GM19328 (cell line): ENCODE data around the gene IGSF3.
"Not testable (repeated sequence)": the region's sequence is repeated elsewhere in the genome, so short reads cannot be mapped to it uniquely, and the experiment has no call there.

Source experiments
- ATAC-seq: cut with Tn5 transposase; IDR thresholded peaks from one replicate; pipeline ENCODE4 v1.9.1; 2021; ENCODE audit warnings: mild to moderate bottlenecking, moderate library complexity; ENCODE audit not compliant: unreplicated experiment

Gene IGSF3

DNA sequence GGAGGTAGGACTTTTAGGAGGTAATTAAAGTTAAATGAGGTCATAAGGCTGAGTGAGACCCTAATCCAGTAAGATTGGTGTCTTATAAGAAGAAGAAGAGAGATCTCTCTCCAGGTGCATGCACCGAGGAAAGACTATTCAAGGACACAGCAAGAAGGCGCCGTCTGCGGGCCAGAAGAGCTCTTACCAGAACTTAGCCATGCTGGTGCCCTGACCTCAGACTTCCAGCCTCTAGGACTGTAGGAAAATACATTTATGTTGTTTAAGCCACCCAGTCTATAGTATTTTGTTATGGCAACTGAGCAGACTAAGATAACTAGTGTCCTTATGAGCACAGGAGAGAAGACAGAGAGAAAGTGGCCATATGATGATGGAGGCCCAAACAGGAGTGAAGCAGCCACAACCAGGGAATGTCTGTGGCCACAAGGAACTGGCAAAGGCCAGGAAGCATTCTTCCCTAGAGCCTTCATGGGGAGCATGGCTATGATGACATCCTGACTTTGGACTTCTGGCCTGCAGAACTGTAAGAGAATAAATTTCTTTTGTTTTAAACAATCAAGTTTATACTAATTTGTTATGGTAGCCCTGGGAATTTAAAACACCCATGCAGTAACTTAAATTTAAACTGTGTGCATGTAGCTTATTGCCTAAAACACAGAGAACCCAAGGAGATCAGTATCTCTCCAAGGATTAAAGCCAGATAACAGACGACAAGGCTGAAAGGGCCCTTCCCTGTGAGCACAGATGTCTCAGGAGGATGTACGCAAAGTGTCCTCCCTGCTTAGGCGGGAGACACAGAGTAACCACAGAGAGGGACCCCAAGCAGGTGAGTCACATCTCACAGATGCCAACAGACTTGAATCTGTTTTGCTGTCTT lies 86.8 kb downstream of the IGSF3 start:
- ATAC-seq, result no peak

DNA sequence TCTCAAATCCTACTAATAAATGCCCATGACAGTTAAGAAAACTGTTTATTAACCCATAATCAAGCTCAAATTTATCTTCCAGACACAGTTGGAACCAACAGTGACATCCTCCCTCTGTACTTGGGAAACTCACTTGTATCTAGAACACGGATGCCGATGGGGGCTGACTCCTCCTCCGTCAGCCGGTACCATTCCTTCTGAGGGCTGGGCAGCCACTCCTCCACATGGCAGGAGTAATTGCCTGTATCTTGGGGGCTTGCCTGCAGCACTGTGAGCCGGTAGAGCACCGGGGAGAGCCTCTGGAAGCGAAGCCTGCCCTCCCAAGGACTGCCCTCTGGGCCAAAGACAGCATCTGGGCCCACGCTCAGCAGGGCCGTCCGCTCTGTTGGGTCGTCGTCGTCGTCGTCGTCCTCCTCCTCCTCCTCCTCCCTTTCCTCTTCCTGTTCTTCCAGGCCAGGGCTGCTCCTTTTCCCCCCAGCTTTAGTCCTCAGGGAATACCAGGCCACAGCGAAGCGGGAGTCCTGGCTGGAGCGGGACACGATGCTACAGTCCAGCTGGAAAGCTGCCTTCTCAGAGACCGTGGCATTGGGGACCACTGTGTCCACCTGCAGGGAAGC lies 88.2 kb downstream of the IGSF3 start:
- ATAC-seq, result no peak

DNA sequence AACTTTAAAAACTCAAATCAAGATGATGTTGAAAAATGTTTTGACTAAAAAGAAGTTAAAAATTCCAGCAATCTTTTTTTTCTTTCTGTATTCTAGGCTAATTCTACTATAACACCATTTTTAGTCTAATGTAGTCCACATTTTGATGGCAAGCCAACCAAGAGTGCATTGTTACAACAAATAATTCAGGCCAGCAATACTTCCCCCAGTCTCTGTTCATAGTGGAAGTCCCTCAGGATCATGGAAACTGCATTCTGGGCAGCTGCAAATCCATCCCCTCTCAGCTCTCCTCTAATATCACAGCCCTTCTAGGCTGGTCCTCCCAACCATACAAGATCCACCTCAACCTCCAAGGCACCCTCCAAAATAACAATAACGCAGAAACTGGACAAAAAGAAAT lies 89.0 kb downstream of the IGSF3 start:
- ATAC-seq, result no peak

DNA sequence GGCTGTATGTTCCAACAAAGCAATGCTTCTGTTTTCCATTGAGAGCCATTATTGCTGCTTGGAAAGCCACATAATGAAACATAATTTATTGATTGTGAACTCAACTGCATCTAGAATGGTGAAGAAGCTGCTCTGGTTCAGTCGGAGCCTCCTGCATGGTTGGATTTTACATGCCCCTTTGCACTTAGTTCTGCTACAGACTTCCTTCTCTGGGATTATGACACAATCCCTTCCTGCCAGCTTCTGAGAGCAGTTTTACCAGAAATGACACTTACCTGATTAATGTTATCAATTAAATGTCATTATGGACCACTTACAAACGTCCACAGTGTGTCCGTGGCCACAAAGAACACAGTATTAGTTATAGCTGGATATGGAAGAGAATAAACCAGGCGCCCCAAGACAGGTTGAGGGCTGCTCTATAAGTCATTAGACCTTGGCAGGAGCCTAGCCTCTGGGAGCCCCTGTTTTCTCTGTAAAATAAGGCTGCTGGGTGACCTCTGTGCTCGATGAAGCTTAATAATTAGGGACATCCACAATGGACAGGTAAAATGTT lies 89.7 kb downstream of the IGSF3 start:
- no peak for ATAC-seq

DNA sequence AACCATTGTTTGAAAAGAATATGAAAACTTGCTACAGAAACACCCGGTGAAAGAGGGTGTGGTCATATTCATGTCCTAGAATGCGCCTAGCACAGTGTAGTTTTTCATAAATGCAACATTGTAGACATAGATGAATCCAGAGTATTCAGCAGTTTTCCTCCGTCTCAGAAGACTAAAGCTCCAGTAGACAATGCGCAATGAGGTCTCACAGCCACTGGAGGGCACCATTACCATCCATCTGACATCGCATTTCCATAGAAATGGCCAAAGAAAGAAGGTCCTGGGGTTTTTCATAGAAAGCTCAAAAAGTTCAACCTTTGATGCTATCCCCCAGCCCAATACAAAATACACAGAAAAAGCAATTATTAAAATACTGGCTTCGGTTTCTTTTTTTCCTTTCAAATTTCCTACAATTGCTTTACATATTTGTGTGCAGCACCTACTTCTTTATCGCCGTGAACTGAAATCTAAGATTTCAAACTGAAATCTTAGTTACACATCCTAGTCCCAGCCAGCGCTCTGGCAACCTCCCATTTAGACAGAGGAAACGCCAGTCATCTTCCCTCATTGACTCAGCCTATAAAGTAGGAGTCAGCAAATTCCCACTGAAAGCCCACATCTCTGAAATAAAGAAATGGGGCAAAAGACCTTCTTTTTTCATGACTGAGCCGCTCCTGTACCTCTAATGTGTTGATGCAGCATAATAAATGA lies 92.8 kb downstream of the IGSF3 start:
- ATAC-seq, result no peak

DNA sequence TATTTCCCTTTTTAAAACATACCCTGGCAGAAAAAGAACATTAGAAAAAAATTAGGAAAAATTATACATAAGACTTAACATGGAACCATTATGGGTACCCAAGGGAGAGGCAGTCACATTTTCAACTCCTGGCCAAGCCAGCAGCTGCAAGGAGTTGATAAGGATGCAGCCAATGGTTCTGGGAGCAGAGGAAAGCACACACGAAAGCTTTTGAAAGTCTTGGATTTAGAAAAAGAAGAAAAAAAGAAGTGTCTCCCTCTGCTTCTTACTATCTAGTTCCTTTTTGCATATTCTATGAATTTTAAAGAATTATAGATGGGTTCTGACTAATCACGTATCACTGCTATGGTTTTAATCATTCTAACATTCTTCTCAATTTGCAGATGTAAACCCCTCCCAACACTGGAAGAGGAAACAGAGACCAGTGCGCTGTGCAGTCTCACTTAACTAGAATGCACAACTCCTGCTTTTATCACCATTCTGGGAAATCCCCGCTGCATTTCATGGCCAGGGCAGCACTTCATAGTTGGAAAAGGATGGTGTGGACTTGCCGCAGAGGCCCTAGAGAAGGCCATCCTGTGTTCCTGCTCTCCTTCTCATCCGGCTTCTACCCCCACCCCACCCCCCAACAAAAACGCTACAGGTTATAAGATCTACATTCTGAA lies 94.0 kb downstream of the IGSF3 start:
- no peak for ATAC-seq

DNA sequence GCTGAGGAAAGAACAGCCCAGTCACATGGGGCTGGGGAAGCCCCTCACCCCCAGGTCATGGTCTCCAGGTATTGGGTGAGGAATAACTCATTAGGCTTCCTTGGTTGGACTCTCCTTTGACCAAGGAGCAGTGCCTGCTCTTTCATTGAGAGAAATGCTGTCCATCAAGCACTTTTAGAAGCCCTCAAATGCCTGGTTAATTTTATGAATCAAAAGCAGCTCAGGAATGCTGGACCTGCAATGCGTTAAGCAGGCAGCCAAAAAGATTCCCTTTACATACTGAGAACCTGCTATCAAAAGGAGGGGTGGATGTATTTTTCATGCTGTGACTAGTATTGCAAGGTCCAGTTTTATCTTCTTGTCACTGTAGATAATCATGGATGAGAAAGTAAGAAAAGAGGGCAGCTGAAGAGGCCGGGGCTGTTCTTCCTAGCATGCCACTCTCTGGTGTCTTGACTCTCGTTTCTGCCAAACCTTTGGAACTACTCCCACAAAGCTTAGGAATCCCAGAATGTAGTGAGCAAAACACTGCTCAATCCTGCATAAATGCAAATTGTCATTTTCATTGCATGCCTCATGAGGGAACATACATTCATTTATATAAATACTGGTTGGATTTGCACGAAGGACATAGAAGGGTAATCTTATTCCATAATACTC lies 94.6 kb downstream of the IGSF3 start:
- no peak for ATAC-seq

DNA sequence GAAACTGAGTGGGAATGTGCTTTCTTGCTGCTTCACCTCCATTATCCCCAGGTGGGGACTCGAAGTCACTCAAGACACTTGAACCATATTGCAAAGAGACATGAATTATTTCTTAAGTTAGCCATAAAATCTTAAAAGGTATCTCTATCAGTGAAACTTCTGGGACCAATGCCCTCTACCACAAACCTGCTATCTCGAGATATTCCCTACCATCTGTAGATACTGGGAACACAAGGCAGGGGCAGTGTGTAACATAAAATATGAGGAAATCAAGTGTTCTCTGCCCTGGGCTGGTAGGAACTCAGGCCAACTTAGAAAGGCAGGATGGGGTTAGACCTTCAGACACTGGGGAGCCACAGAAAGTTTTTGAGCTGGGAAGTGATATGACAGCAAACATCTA lies 95.4 kb downstream of the IGSF3 start:
- no peak for ATAC-seq

DNA sequence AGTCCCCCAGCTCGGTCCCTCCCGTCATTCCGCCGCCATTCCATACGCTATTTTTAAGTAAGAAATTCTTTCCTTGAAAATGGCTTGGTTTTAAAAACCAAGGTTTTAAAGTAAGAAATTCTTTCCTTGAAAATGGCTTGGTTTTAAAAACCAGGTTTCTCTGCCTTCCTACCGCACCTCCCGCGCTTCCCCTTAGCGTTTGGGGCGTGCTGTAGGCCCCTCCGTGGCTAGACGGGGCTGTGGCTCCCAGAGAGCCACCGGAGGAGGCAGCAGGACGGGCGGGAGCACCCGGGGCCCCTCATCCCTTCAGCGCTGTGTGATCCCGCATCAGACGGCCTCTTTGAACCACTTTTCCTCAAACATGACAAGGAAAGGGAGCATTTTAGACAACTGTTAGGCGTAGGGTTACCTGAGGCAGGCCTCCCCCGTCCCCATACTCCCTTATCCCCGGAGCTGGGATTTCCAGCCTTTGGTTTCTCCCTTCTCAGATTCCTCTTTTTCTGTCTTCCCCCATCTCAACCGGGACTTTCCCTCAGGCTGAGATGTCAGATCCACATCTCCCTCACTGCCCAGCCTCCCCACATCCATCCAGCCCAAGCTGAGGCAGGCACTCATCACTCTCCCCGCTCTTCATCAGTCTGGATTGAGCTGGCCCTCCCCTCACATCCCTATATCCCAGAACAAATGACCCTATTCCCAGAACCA lies 96.2 kb downstream of the IGSF3 start:
- ATAC-seq, result no peak

DNA sequence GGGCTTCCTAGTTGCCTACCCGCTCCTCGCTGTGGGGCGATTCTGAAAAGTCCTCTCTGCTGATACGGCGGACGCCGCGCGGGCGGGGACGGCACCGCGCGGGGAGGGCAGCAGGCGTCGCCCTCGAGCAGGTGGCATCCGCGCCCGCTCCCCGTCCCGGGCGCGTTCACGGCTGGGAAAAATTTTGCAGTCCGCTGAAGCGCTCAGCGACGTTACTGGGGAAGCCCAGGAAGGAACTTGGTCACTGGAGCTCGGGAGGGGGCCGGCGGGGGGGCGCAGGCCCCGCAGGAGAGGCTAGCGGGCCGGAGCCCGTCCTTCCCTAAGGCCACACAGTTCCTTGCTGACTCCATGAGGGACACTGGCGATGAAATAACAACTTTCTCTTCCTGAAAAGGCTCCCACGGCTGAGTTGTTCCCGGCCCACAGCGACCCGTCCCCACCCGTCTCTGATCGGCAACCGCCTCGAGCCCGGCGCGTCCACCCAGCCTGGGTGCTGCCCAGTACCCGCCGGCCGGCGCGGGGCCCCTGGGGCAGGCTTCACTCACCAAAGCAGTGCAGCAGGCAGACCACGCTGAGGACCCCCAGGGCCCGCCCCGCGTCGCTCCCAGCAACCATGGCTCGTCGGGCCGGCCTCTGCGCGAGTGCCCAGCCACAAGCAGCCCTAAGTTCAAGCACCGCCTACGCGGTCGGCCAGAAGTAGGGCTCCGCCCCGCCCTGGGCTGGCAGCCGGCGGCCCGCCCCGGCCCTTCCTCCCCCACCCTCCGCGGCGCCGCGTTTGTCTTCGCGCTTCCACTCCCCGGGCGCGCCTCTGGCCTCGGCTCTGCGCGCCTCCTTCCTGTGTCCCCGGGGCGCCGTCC lies 96.9 kb downstream of the IGSF3 start, which contains the start of gene CD58:
Gene CD58 (minus strand): TSS at position 669 of the 857 bp plus-strand sequence. CDS start 54 bp downstream, at position 615.
- ATAC-seq, result peak; percentile 65

DNA sequence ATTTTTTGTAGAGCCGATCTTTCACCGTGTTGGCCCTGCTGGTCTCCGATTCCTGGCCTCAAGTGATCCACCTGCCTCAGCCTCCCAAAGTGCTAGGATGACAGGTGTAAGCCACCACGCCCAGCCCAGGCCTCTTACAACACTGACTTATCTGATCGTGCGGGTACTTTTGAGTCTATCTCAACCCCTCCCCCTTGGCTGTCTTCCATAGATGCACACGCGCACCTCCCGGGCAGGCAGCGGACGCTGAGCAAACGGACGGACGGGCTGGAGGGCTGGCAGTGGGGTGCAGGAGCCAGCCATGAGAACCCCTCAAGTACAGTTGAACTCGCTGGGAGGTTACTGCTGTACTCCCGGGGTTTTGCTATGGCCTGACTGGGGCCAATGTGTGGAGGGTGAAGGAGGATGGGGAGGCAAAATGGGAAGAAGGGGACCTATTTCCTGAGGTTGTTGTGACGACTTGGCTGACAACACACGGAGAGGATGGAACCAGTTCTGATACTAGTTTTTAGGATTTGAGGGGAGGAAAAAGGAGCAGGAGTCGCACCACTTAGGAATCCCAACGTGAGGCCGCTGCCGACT lies 97.7 kb downstream of the IGSF3 start:
- ATAC-seq, result no peak

DNA sequence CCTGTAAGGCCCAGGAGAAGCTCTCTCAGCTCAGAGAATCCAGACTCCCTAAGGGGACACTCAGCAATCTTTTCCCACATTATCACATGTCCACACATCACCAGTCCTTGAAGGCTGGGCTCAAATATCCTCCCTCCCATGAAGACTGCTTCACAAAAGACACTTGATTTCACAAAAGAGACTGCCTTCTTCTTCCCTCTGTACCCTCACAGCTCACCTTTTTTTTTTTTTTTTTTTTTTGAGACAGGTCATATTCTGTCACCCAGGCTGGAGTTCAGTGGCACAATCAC lies 98.2 kb downstream of the IGSF3 start:
- no peak for ATAC-seq

DNA sequence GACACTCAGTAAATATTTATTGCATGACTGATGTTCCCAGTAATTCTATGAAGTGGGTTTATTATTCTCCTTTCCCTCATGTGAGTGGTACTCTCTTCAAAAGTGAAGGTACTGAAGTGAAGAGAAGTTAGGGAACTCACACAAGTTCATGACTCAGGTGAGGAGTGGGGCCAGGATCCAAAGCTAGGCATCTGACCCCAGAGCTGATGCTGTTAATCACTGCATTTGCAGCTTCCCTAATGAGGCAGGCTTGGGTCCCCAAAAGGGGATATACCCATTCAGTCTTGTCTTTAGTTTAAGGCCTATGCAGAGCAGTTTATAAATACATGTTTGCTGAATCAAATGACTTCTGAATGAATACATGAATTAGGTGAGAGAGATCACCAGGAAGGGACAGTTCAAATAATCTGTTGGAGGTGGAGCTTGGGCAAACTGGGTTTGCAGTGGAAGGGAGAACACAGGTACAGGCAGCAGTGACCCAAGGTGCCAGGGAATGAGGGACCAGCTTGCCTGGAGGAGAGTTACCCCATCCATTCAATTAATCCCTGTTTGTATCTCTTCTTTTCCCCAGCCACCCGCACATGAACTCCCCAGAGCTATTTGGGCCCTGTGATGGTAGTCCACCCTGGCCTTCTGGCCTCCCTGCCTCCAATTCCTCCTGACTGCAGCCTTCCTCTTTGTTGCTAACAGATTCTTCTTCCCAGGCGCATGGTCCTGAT lies 98.7 kb downstream of the IGSF3 start:
- no peak for ATAC-seq

DNA sequence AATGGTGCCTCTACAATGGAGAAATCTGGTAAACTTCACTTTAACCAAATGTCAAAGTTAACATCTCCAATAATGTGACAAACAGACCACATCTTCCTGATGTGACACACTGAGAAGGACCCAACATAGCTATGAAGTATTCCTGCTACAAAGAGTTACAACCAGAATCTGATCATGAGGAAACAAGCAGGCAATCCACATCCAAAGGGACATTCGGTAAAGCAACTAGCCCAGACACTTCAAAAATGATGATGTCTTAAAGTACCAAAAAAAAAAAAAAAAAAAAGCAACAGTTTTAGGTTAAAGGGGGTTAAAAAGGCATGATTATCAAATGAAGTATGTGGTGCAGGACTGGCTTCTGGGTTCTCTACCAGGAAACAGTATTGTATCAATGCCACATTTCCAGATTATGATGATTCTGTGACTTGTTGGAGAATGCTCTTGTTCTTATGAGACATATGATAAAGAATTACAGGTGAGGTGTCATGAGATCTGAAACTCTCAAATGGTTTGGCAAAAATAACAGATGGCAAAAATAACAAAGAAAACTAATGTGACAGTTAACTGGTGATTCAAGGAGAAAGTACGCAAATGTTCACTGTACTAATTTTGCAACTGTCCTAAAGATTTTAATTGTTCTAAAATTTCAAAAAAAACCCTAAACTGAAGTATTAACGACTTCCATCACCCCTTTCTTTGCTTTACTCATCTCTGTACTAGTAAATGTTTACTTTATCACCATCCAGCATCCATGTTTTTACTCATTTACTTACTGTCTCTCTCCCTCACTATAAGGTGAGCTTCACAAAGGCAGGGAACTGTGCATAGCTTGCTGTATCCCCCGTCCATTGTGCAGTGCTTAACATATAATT lies 99.5 kb downstream of the IGSF3 start:
- no peak for ATAC-seq

DNA sequence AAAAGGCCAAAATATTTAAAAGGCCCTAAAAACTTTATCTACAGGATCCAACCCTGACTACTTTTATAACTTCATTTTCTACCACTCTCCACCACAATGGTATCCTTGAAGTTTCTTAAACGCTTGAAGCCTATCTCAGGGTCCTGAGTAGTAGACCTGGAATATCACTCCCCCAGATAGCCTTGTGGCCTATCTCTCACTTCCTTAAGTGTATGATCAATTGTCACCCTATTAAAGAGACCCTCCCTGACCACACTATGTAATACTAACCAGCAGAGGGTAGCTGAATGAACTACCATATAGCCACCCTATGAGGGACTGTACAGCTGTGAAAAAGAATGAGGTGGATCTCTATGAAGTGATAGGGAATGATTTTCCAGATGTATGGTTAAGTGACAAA lies 102.3 kb downstream of the IGSF3 start:
- ATAC-seq, result no peak

DNA sequence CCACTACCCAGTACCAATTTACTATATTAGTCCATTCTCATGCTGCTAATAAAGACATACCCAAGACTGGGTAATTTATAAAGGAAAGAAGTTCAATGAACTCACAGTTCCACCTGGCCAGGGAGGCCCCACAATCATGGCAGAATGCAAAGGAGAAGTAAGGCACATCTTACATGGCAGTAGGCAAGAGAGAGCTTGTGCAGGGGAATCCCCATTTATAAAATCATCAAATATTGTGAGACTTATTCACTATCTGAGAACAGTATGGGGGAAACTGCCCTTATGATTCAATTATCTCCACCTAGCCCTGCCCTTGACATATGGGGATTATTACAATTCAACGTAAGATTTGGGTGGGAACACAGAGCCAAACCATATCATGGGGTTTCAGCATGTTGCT lies 103.1 kb downstream of the IGSF3 start:
- no peak for ATAC-seq

DNA sequence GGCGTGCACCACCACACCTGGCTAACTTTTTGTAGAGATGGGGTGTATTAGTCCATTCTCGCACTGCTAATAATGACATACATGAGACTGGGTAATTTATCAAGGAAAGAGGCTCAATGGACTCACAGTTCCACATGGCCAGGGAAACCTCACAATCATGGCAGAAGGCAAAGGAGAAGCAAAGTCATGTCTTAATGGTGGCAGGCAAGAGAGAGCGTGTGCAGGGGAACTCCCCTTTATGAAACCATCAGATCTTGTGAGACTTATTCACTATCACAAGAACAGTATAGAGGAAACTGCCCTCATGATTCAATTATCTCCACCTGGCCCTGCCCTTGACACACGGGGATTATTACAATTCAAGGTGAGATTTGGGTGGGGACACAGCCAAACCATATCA lies 105.1 kb downstream of the IGSF3 start:
- ATAC-seq, result not testable (repeated sequence)
